HEK293 (cell line): ENCODE measurements around the gene PPP3R2.

ENCODE experiments used
- CTCF ChIA-PET: fragments of 350-600 bp; formaldehyde crosslinking; extraction: SDS; loops from one replicate; lab custom pipeline; 2021; ENCODE audit warnings: antibody characterized with exemption; lab: Yijun Ruan, JAX
- POLR2A ChIA-PET: fragments of 300-600 bp; formaldehyde crosslinking; extraction: SDS; loops from one replicate; lab custom pipeline; 2020; ENCODE audit warnings: antibody characterized with exemption, inconsistent platforms; lab: Yijun Ruan, JAX
- H3K27ac ChIP-seq: fragments of 200-500 bp; sonication (Bioruptor generic); 2 replicates; pipeline ENCODE4 v1.5.1; 2014; ENCODE audit warnings: low read depth, low read length, control low read depth, inconsistent platforms; ENCODE audit errors: extremely low read depth
- H3K36me3 ChIP-seq, 2 experiments: fragments of 200-500 bp in 1 of 2; sonication (Bioruptor generic) in 1 of 2; 1 replicate in 1 of 2; 2 replicates in 1 of 2; pipeline ENCODE4 v1.5.1; 2014 to 2017; ENCODE audit warnings: inconsistent platforms in 2 of 2, low read length in 2 of 2; ENCODE audit not compliant: control insufficient read depth in 2 of 2, insufficient read depth in 1 of 2
- H3K4me1 ChIP-seq: fragments of 200-500 bp; sonication (Bioruptor generic); 2 replicates; pipeline ENCODE4 v1.5.1; 2014; ENCODE audit warnings: mild to moderate bottlenecking, low read length, inconsistent platforms; ENCODE audit not compliant: control insufficient read depth, insufficient read depth
- H3K4me3 ChIP-seq: 2 replicates; pipeline ENCODE4 v1.5.1; 2011; ENCODE audit warnings: low read depth, mild to moderate bottlenecking, control low read depth, low read length, moderate library complexity
- H3K9me3 ChIP-seq: fragments of 200-500 bp; sonication (Bioruptor generic); 2 replicates; pipeline ENCODE4 v1.5.1; 2014; ENCODE audit warnings: low read depth, low read length, inconsistent platforms; ENCODE audit not compliant: control insufficient read depth, insufficient read depth
- EGR2 ChIP-seq: fragments of 450-650 bp; formaldehyde crosslinking; IDR thresholded peaks from 2 replicates; pipeline ENCODE4 v1.5.1; 2016; ENCODE audit warnings: low read depth, missing biosample characterization, missing genetic modification characterization
- ZFP41 ChIP-seq: fragments of 450-650 bp; formaldehyde crosslinking; IDR thresholded peaks from 2 replicates; pipeline ENCODE4 v1.5.1; 2016; ENCODE audit warnings: missing biosample characterization, missing genetic modification characterization, borderline replicate concordance
- ZNF24 ChIP-seq: fragments of 450-650 bp; formaldehyde crosslinking; IDR thresholded peaks from 2 replicates; pipeline ENCODE4 v1.5.1; 2016; ENCODE audit warnings: missing biosample characterization, missing genetic modification characterization
- ZNF48 ChIP-seq: fragments of 450-650 bp; formaldehyde crosslinking; IDR thresholded peaks from 2 replicates; pipeline ENCODE4 v1.5.1; 2016; ENCODE audit warnings: missing biosample characterization, missing genetic modification characterization
- ZNF548 ChIP-seq: fragments of 450-650 bp; formaldehyde crosslinking; IDR thresholded peaks from 2 replicates; pipeline ENCODE4 v1.5.1; 2016; ENCODE audit warnings: missing biosample characterization, missing genetic modification characterization
- ZNF560 ChIP-seq: fragments of 450-650 bp; formaldehyde crosslinking; IDR thresholded peaks from 2 replicates; pipeline ENCODE4 v1.5.1; 2017; ENCODE audit warnings: missing biosample characterization, missing genetic modification characterization, borderline replicate concordance
- ZNF658 ChIP-seq: fragments of 450-650 bp; formaldehyde crosslinking; IDR thresholded peaks from 2 replicates; pipeline ENCODE4; 2016; ENCODE audit warnings: missing biosample characterization, missing genetic modification characterization
- ZNF660 ChIP-seq: fragments of 450-650 bp; IDR thresholded peaks from 2 replicates; pipeline ENCODE4 v1.5.1; 2018; ENCODE audit warnings: missing biosample characterization, mild to moderate bottlenecking, missing genetic modification characterization
- ZNF664 ChIP-seq: fragments of 450-650 bp; formaldehyde crosslinking; IDR thresholded peaks from 2 replicates; pipeline ENCODE4 v1.5.1; 2016; ENCODE audit warnings: missing biosample characterization, missing genetic modification characterization
- ZSCAN30 ChIP-seq: fragments of 450-650 bp; IDR thresholded peaks from 2 replicates; pipeline ENCODE4 v1.5.1; 2018; ENCODE audit warnings: missing biosample characterization, mild to moderate bottlenecking, missing genetic modification characterization, moderate library complexity
- TF ChIP-seq, protein P1 (sequence below): fragments of 450-650 bp; IDR thresholded peaks from 2 replicates; pipeline ENCODE4 v1.5.1; 2018; ENCODE audit warnings: missing biosample characterization, mild to moderate bottlenecking, missing genetic modification characterization
- TF ChIP-seq, protein P2 (sequence below): fragments of 450-650 bp; formaldehyde crosslinking; IDR thresholded peaks from 2 replicates; pipeline ENCODE4 v1.5.1; 2016; ENCODE audit warnings: missing biosample characterization, missing genetic modification characterization
- TF ChIP-seq, protein P3 (sequence below): fragments of 450-650 bp; formaldehyde crosslinking; IDR thresholded peaks from 2 replicates; pipeline ENCODE4 v1.5.1; 2016; ENCODE audit warnings: missing biosample characterization, missing genetic modification characterization, borderline replicate concordance
- TF ChIP-seq, protein P4 (sequence below): fragments of 450-650 bp; formaldehyde crosslinking; IDR thresholded peaks from 2 replicates; pipeline ENCODE4 v1.5.1; 2017; ENCODE audit warnings: missing biosample characterization, missing genetic modification characterization
- TF ChIP-seq, protein P5 (sequence below): fragments of 450-650 bp; formaldehyde crosslinking; IDR thresholded peaks from 2 replicates; pipeline ENCODE4 v1.5.1; 2016; ENCODE audit warnings: missing biosample characterization, missing genetic modification characterization

PPP3R2 gene

DNA sequence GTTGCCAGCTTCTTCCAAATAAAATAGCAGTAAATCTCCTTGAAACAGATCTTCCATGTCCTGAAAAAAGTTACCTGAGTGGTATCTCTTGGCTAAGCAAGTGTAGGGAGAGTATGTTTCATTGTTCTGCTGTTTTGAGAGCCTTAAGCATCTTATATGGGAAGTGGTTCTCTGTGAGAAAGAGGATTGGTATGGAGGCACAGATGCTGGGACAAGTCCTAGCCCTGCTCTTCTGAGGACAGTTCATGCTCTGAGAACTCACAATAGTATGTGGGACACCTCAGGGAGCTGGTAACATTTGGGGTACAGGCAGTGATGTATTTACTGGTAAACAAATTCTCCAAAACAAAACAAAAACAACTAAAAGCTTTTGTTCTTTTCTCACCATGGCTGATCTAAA lies 2.0 kb downstream of the PPP3R2 start:
- Histone ChIP-seq H3K9me3 (no peaks in the 10 kb centered on the region), H3K36me3 (no peaks in the 10 kb centered on the region), H3K27ac (no peak overlapping the region), H3K4me1 (no peaks in the 10 kb centered on the region), H3K4me3 (no peak overlapping the region)
- ChIA-PET CTCF (interaction anchor here (0.8 to 1.4 kb wide), 3 partner anchors 9 to 146 kb away, joined by 3 to 4 read pairs (median 3); no protein-coding TSS in a partner anchor), POLR2A (no interaction called here)
- no peak for TF ChIP-seq EGR2 (tag by site-specific recombination)
- TF ChIP-seq ZNF48 (tag by site-specific recombination) = no peak
- TF ChIP-seq ZNF560 (tag by site-specific recombination) = no peak
- no peak for TF ChIP-seq ZSCAN30 (tag by site-specific recombination)
- TF ChIP-seq, protein P1, sequence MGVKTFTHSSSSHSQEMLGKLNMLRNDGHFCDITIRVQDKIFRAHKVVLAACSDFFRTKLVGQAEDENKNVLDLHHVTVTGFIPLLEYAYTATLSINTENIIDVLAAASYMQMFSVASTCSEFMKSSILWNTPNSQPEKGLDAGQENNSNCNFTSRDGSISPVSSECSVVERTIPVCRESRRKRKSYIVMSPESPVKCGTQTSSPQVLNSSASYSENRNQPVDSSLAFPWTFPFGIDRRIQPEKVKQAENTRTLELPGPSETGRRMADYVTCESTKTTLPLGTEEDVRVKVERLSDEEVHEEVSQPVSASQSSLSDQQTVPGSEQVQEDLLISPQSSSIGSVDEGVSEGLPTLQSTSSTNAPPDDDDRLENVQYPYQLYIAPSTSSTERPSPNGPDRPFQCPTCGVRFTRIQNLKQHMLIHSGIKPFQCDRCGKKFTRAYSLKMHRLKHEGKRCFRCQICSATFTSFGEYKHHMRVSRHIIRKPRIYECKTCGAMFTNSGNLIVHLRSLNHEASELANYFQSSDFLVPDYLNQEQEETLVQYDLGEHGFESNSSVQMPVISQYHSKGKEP (tag by site-specific recombination) = no peak
- TF ChIP-seq, protein P2, sequence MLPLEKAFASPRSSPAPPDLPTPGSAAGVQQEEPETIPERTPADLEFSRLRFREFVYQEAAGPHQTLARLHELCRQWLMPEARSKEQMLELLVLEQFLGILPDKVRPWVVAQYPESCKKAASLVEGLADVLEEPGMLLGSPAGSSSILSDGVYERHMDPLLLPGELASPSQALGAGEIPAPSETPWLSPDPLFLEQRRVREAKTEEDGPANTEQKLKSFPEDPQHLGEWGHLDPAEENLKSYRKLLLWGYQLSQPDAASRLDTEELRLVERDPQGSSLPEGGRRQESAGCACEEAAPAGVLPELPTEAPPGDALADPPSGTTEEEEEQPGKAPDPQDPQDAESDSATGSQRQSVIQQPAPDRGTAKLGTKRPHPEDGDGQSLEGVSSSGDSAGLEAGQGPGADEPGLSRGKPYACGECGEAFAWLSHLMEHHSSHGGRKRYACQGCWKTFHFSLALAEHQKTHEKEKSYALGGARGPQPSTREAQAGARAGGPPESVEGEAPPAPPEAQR (tag by site-specific recombination) = no peak
- TF ChIP-seq ZNF658 = no peak
- TF ChIP-seq, protein P3, sequence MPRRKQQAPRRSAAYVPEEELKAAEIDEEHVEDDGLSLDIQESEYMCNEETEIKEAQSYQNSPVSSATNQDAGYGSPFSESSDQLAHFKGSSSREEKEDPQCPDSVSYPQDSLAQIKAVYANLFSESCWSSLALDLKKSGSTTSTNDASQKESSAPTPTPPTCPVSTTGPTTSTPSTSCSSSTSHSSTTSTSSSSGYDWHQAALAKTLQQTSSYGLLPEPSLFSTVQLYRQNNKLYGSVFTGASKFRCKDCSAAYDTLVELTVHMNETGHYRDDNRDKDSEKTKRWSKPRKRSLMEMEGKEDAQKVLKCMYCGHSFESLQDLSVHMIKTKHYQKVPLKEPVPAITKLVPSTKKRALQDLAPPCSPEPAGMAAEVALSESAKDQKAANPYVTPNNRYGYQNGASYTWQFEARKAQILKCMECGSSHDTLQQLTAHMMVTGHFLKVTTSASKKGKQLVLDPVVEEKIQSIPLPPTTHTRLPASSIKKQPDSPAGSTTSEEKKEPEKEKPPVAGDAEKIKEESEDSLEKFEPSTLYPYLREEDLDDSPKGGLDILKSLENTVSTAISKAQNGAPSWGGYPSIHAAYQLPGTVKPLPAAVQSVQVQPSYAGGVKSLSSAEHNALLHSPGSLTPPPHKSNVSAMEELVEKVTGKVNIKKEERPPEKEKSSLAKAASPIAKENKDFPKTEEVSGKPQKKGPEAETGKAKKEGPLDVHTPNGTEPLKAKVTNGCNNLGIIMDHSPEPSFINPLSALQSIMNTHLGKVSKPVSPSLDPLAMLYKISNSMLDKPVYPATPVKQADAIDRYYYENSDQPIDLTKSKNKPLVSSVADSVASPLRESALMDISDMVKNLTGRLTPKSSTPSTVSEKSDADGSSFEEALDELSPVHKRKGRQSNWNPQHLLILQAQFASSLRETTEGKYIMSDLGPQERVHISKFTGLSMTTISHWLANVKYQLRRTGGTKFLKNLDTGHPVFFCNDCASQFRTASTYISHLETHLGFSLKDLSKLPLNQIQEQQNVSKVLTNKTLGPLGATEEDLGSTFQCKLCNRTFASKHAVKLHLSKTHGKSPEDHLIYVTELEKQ (tag by site-specific recombination) = no peak
- TF ChIP-seq ZNF664 = no peak
- no peak for TF ChIP-seq ZFP41

DNA sequence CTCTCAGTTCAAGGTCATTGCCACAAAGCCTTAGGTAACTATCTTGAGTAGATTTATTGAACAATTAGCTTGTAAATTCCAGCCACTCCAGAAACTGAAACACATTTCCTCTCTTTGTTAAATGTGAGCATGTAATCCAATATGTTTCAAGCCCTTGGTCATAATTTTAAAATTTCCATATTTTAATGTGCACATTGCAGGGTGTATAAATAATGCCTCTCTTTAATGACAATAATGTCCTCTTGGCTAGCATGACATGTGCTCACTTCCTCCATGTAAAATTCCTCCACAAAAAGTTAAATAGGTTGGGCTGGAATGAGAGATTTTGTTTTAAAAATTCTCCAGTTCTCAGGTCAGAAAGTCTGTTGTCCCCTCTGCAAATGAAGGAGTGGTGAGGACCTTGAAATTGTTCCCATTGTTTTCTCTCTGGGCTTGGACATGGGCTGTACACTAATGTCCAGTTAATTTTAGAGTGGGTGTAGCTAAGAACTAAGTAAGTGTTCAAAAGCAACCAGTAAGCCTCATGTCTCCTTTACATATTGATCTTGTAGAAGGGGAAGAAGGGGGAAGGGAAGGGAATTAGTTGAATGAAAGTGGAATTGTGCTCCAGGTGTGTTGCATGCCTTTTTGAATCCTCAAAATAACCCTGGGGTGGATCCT lies 2.9 kb downstream of the PPP3R2 start:
- TF ChIP-seq, protein P4, sequence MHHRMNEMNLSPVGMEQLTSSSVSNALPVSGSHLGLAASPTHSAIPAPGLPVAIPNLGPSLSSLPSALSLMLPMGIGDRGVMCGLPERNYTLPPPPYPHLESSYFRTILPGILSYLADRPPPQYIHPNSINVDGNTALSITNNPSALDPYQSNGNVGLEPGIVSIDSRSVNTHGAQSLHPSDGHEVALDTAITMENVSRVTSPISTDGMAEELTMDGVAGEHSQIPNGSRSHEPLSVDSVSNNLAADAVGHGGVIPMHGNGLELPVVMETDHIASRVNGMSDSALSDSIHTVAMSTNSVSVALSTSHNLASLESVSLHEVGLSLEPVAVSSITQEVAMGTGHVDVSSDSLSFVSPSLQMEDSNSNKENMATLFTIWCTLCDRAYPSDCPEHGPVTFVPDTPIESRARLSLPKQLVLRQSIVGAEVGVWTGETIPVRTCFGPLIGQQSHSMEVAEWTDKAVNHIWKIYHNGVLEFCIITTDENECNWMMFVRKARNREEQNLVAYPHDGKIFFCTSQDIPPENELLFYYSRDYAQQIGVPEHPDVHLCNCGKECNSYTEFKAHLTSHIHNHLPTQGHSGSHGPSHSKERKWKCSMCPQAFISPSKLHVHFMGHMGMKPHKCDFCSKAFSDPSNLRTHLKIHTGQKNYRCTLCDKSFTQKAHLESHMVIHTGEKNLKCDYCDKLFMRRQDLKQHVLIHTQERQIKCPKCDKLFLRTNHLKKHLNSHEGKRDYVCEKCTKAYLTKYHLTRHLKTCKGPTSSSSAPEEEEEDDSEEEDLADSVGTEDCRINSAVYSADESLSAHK (tag by site-specific recombination) = no peak
- TF ChIP-seq, all 188 proteins: peak for 0
- Histone ChIP-seq H3K4me3 (no peak overlapping the region), H3K36me3 (no peaks in the 10 kb centered on the region), H3K9me3 (no peaks in the 10 kb centered on the region), H3K4me1 (no peaks in the 10 kb centered on the region), H3K27ac (no peak overlapping the region)
- ChIA-PET POLR2A (no interaction called here), CTCF (interaction anchor here (1.4 to 2.0 kb wide), 2 partner anchors 10 to 146 kb away, joined by 3 to 6 read pairs; no protein-coding TSS in a partner anchor)

DNA sequence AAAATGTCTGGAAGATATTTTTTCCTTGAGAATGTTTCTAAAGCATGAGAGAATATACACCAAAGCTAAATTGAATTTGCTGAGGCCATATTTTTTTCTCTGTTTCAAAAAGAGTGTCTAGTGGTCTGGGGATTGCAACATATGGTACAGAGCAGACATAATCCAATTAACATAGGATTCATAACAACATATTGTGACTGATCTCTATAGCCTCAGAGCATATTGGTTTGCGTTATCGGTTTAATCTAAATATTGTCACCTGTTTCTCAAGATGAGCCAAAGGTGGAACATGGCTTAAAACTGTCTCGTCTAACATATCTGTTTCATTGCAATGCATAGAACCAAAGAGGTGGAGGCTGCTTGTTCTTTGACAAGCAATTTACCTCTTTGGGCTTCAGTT lies 3.9 kb downstream of the PPP3R2 start:
- Histone ChIP-seq H3K36me3 (no peaks in the 10 kb centered on the region), H3K9me3 (no peaks in the 10 kb centered on the region), H3K4me1 (no peaks in the 10 kb centered on the region), H3K27ac (no peak overlapping the region), H3K4me3 (no peak overlapping the region)
- TF ChIP-seq ZNF24 (tag by site-specific recombination) = no peak
- TF ChIP-seq, protein P5, sequence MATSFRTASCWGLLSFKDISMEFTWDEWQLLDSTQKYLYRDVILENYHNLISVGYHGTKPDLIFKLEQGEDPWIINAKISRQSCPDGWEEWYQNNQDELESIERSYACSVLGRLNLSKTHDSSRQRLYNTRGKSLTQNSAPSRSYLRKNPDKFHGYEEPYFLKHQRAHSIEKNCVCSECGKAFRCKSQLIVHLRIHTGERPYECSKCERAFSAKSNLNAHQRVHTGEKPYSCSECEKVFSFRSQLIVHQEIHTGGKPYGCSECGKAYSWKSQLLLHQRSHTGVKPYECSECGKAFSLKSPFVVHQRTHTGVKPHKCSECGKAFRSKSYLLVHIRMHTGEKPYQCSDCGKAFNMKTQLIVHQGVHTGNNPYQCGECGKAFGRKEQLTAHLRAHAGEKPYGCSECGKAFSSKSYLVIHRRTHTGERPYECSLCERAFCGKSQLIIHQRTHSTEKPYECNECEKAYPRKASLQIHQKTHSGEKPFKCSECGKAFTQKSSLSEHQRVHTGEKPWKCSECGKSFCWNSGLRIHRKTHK = no peak
- TF ChIP-seq ZNF548 (tag by site-specific recombination) = no peak
- no peak for TF ChIP-seq ZNF660 (tag by site-specific recombination)
- ChIA-PET CTCF (interaction anchor here (1.0 to 2.0 kb wide), 2 partner anchors 11 to 24 kb away, joined by 5 to 6 read pairs; no protein-coding TSS in a partner anchor), POLR2A (no interaction called here)
